WTC11 (cell line): Measurements from ENCODE around the gene EMX2.

ENCODE experiments used
- ATF3 ChIP-seq: sonication (generic); formaldehyde crosslinking; conservative IDR thresholded peaks from 2 replicates; pipeline ENCODE4 v1.8.1; 2022; ENCODE audit warnings: mild to moderate bottlenecking, missing genetic modification reagents
- CREB1 ChIP-seq: sonication (generic); formaldehyde crosslinking; IDR thresholded peaks from 2 replicates; pipeline ENCODE4 v1.8.0; 2023; ENCODE audit warnings: mild to moderate bottlenecking, missing genetic modification reagents
- CTCF ChIP-seq: fragments of 200-600 bp; IDR thresholded peaks from 2 replicates; pipeline ENCODE4 v1.8.0; 2022; ENCODE audit warnings: antibody characterized with exemption
- JAZF1 ChIP-seq: fragments of 250-450 bp; sonication (Bioruptor Pico); IDR thresholded peaks from 2 replicates; pipeline ENCODE4 v1.9.0; 2021; ENCODE audit warnings: moderate library complexity, mild to moderate bottlenecking, inconsistent platforms
- MYBL2 ChIP-seq: sonication (generic); formaldehyde crosslinking; IDR thresholded peaks from 2 replicates; pipeline ENCODE4 v1.8.1; 2023; ENCODE audit warnings: mild to moderate bottlenecking, moderate library complexity, missing genetic modification reagents
- NFE2L1 ChIP-seq: sonication (generic); formaldehyde crosslinking; IDR thresholded peaks from 2 replicates; pipeline ENCODE4 v1.8.1; 2023; ENCODE audit warnings: missing genetic modification reagents
- PRRX2 ChIP-seq: fragments of 250-450 bp; sonication (Bioruptor Pico); IDR thresholded peaks from 2 replicates; pipeline ENCODE4 v1.8.0; 2021; ENCODE audit warnings: mild to moderate bottlenecking
- RELA ChIP-seq: sonication (generic); formaldehyde crosslinking; IDR thresholded peaks from 2 replicates; pipeline ENCODE4 v1.8.1; 2022; ENCODE audit warnings: missing genetic modification reagents, mild to moderate bottlenecking, borderline replicate concordance
- TCF7 ChIP-seq: sonication (generic); formaldehyde crosslinking; IDR thresholded peaks from 2 replicates; pipeline ENCODE4 v1.8.0; 2022; ENCODE audit warnings: mild to moderate bottlenecking, low read depth, missing genetic modification reagents, moderate library complexity
- ZNF281 ChIP-seq: sonication (generic); formaldehyde crosslinking; IDR thresholded peaks from 2 replicates; pipeline ENCODE4 v1.8.0; 2023; ENCODE audit warnings: mild to moderate bottlenecking, missing genetic modification reagents
- TF ChIP-seq, protein P1 (sequence below): sonication (generic); formaldehyde crosslinking; IDR thresholded peaks from 2 replicates; pipeline ENCODE4 v1.8.0; 2022; ENCODE audit warnings: mild to moderate bottlenecking, missing genetic modification reagents
- TF ChIP-seq, protein P2 (sequence below): sonication (generic); formaldehyde crosslinking; IDR thresholded peaks from 2 replicates; pipeline ENCODE4 v1.8.0; 2022; ENCODE audit warnings: missing genetic modification reagents
- TF ChIP-seq, protein P3 (sequence below): fragments of 250-450 bp; sonication (Bioruptor Pico); IDR thresholded peaks from 2 replicates; pipeline ENCODE4 v2.1.2; 2022; ENCODE audit warnings: mild to moderate bottlenecking, moderate library complexity

GRCh38 chr10:117511601-117512390, 30.8 kb upstream of the EMX2 start:
- TF ChIP-seq, protein P1, sequence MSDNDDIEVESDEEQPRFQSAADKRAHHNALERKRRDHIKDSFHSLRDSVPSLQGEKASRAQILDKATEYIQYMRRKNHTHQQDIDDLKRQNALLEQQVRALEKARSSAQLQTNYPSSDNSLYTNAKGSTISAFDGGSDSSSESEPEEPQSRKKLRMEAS: no peak
- TF ChIP-seq, protein P2, sequence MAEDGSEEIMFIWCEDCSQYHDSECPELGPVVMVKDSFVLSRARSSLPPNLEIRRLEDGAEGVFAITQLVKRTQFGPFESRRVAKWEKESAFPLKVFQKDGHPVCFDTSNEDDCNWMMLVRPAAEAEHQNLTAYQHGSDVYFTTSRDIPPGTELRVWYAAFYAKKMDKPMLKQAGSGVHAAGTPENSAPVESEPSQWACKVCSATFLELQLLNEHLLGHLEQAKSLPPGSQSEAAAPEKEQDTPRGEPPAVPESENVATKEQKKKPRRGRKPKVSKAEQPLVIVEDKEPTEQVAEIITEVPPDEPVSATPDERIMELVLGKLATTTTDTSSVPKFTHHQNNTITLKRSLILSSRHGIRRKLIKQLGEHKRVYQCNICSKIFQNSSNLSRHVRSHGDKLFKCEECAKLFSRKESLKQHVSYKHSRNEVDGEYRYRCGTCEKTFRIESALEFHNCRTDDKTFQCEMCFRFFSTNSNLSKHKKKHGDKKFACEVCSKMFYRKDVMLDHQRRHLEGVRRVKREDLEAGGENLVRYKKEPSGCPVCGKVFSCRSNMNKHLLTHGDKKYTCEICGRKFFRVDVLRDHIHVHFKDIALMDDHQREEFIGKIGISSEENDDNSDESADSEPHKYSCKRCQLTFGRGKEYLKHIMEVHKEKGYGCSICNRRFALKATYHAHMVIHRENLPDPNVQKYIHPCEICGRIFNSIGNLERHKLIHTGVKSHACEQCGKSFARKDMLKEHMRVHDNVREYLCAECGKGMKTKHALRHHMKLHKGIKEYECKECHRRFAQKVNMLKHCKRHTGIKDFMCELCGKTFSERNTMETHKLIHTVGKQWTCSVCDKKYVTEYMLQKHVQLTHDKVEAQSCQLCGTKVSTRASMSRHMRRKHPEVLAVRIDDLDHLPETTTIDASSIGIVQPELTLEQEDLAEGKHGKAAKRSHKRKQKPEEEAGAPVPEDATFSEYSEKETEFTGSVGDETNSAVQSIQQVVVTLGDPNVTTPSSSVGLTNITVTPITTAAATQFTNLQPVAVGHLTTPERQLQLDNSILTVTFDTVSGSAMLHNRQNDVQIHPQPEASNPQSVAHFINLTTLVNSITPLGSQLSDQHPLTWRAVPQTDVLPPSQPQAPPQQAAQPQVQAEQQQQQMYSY: no peak
- TF ChIP-seq CTCF: no peak
- no peak for TF ChIP-seq ZNF281 (CRISPR knock-in tag)
- no peak for TF ChIP-seq JAZF1
- TF ChIP-seq, protein P3, sequence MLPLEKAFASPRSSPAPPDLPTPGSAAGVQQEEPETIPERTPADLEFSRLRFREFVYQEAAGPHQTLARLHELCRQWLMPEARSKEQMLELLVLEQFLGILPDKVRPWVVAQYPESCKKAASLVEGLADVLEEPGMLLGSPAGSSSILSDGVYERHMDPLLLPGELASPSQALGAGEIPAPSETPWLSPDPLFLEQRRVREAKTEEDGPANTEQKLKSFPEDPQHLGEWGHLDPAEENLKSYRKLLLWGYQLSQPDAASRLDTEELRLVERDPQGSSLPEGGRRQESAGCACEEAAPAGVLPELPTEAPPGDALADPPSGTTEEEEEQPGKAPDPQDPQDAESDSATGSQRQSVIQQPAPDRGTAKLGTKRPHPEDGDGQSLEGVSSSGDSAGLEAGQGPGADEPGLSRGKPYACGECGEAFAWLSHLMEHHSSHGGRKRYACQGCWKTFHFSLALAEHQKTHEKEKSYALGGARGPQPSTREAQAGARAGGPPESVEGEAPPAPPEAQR (CRISPR knock-in tag): no peak
- TF ChIP-seq MYBL2 (CRISPR knock-in tag): no peak
- TF ChIP-seq PRRX2 (CRISPR knock-in tag): no peak
- TF ChIP-seq CREB1: no peak
- TF ChIP-seq ATF3 (CRISPR knock-in tag): no peak
- no peak for TF ChIP-seq TCF7 (CRISPR knock-in tag)
- TF ChIP-seq RELA (CRISPR knock-in tag): no peak
- no peak for TF ChIP-seq NFE2L1 (CRISPR knock-in tag)
